ENCODE results near the gene ZC3H18. TPM values are rescaled to one million over a fixed set of nuclear protein-coding genes. Genes with fewer than 3 reads are reported as not detected.
A peak's percentile ranks its signal among the peaks of the same experiment; 100 is the strongest.

The ZC3H18 gene
- total and polyA plus RNA-seq, 10 of the 15 experiments (the other 5 are each of a cell fraction or from before 2014, with no cell fraction given): 1.0 to 58.3 (median 22.4) TPM

- no peak for TF ChIP-seq CBX5 (IDR thresholded peaks at IDR 0.05; ENCODE audit: low read depth)
- no peak for TF ChIP-seq RB1 (IDR thresholded peaks at IDR 0.05; ENCODE audit: borderline replicate concordance)
- no peak for TF ChIP-seq ZBTB11 (CRISPR knock-in tag; IDR thresholded peaks at IDR 0.05)
- TF ChIP-seq MYC (IDR thresholded peaks at IDR 0.05; ENCODE audit: insufficient read depth, insufficient read length, insufficient replicate concordance, low read length, severe bottlenecking): no peak
- TF ChIP-seq TCF3 (IDR thresholded peaks at IDR 0.05; ENCODE audit: borderline replicate concordance, insufficient read depth, low read depth, low read length): no peak
- TF ChIP-seq SIN3A (IDR thresholded peaks at IDR 0.05; ENCODE audit: low read depth, low read length): no peak
Observed at GRCh38 chr16:88659160-88659559, 89.0 kb downstream of the ZC3H18 start (continued).

GRCh38 chr16:88661468-88661867 lies 91.3 kb downstream of the ZC3H18 start:
- SMC1A ChIA-PET (ENCODE audit: uncharacterized antibody, unreplicated experiment): interaction anchor here (0.9 kb wide), 1 partner anchor 25 kb away, joined by 4 read pairs; no protein-coding TSS in a partner anchor
- TF ChIP-seq ATF2 (IDR thresholded peaks at IDR 0.05; ENCODE audit: low read length): no peak
- peak; percentile 48; the same call in 1 of the 2 replicates for TF ChIP-seq MLLT1 (IDR thresholded peaks at IDR 0.05)
- no peak for FAIRE-seq
- ATAC-seq: no peak
- Histone ChIP-seq H3K9me3 (replicated peaks; ENCODE audit: control insufficient read depth, insufficient read depth, low read length) (no peaks in the 10 kb centered on the region), H3K36me3 (ENCODE audit: control insufficient read depth in 2 of 2, insufficient read depth in 2 of 2, low read length in 1 of 2) (peaks cover 6 to 10% of the 10 kb centered on the region in 2 experiments; a peak in 3 of 4 replicates), H3K4me1 (ENCODE audit: control insufficient read depth, insufficient read depth, low read length) (peaks cover 6% of the 10 kb centered on the region; the same call in 1 of the 2 replicates), H2AFZ (ENCODE audit: control insufficient read depth, low read depth, low read length) (no peak overlapping the region), H3K4me2 (ENCODE audit: control insufficient read depth, insufficient read depth) (peak overlapping the region; percentile 71), H3K79me2 (ENCODE audit: control insufficient read depth, insufficient read depth, low read length) (peaks cover 47% of the 10 kb centered on the region), H3K27me3 (replicated peaks in 1 of 2; ENCODE audit: control insufficient read depth in 2 of 2, insufficient read depth in 2 of 2, low read length in 1 of 2) (no peaks in the 10 kb centered on the region), H3K4me3 (peak overlapping the region; percentile 55; the same call in 1 of the 2 replicates), H3K27ac (ENCODE audit: control insufficient read depth, insufficient read depth) (peak overlapping the region; percentile 28; the same call in 1 of the 2 replicates), H3K9ac (ENCODE audit: control insufficient read depth, insufficient read depth, low read length) (peak overlapping the region; percentile 2; the same call in 1 of the 2 replicates), H4K20me1 (ENCODE audit: control insufficient read depth, insufficient read depth) (no peaks in the 10 kb centered on the region)
- intact Hi-C loops (cut with micrococcal nuclease; ENCODE audit: unreplicated experiment): no loop called here
- no TSS peak for BruUV-seq (replicated peaks)
- in situ Hi-C loops (cut with MboI): no loop called here
- CTCF ChIA-PET: interaction anchor here (0.7 to 1.2 kb wide), 3 partner anchors 9 to 145 kb away, joined by 3 read pairs; no protein-coding TSS in a partner anchor
- no peak for DNase-seq (ENCODE audit: low read depth, low spot score)
- RAD21 ChIA-PET (ENCODE audit: unreplicated experiment): no interaction called here
- 78% methylated on average over 10 of the region's 10 CpGs for WGBS (ENCODE audit: insufficient coverage, insufficient replicate concordance, low lambda C conversion rate, missing lambda C conversion rate)
- POLR2A ChIA-PET: interaction anchor here (0.6 to 2.4 kb wide), 2 partner anchors 30 to 40 kb away, joined by 3 to 6 read pairs; no protein-coding TSS in a partner anchor

Measured in GM12878 (cell line).